CD4-positive, CD25-positive, alpha-beta regulatory T cell (primary cell): Measurements from ENCODE around the gene RAMP1. TPM values are rescaled to one million over a fixed set of nuclear protein-coding genes. Genes with fewer than 3 reads are reported as not detected.

Experiments used
- ATAC-seq, 2 donors: fragments of 150-1000 bp; cut with Tn5 transposase; one replicate each; pipeline ENCODE4 v1.10.0; 2021; ENCODE audit warnings: low read depth in 2 of 2, moderate number of reproducible peaks in 2 of 2, moderate library complexity in 1 of 2
- DNase-seq, 3 donors: peaks; one replicate each; pipeline versions ENCODE4 v3.0.0 to v3.0.0-alpha.2; 2012 to 2022; ENCODE audit warnings: mixed read lengths in 1 of 3
- H3K27ac ChIP-seq: one replicate; pipeline ENCODE4 v1.7.0; 2013; ENCODE audit warnings: mild to moderate bottlenecking, low read length; ENCODE audit not compliant: insufficient read depth, poor library complexity, severe bottlenecking
- H3K27me3 ChIP-seq: one replicate; pipeline ENCODE4 v1.7.0; 2013; ENCODE audit warnings: low read length; ENCODE audit not compliant: control insufficient read depth, insufficient read depth
- H3K36me3 ChIP-seq: one replicate; pipeline ENCODE4 v1.7.0; 2013; ENCODE audit warnings: mild to moderate bottlenecking, low read length, moderate library complexity; ENCODE audit not compliant: control insufficient read depth, insufficient read depth
- H3K4me1 ChIP-seq: 2 replicates; pipeline ENCODE4 v1.7.0; 2013; ENCODE audit warnings: mild to moderate bottlenecking, low read length; ENCODE audit not compliant: insufficient read depth, control insufficient read depth, poor library complexity, severe bottlenecking
- H3K4me3 ChIP-seq: one replicate; pipeline ENCODE4 v1.7.0; 2013; ENCODE audit warnings: low read depth, mild to moderate bottlenecking, low read length, moderate library complexity
- H3K9me3 ChIP-seq, 2 experiments: 1 replicate in 1 of 2; 2 replicates in 1 of 2; pipeline ENCODE4 v1.7.0; 2013; ENCODE audit warnings: low read length in 2 of 2, mild to moderate bottlenecking in 1 of 2, moderate library complexity in 1 of 2; ENCODE audit not compliant: control insufficient read depth in 2 of 2
- H3K27ac Mint-ChIP-seq, 3 donors: one replicate each; pipeline ENCODE4 v1.8.0; 2020 to 2022; ENCODE audit warnings: mild to moderate bottlenecking in 3 of 3, mixed read lengths in 3 of 3, moderate library complexity in 2 of 3
- H3K27me3 Mint-ChIP-seq: one replicate; pipeline ENCODE4 v1.8.0; 2022; ENCODE audit warnings: mild to moderate bottlenecking, mixed read lengths
- H3K36me3 Mint-ChIP-seq: one replicate; pipeline ENCODE4 v1.8.0; 2020; ENCODE audit warnings: mixed read lengths
- H3K4me1 Mint-ChIP-seq, 4 donors: one replicate each; pipeline ENCODE4 v1.8.0; 2020 to 2022; ENCODE audit warnings: mixed read lengths in 4 of 4, mild to moderate bottlenecking in 1 of 4
- H3K4me3 Mint-ChIP-seq, 4 donors: one replicate each; pipeline ENCODE4 v1.8.0; 2020 to 2022; ENCODE audit warnings: mild to moderate bottlenecking in 4 of 4, mixed read lengths in 4 of 4, moderate library complexity in 3 of 4
- H3K9me3 Mint-ChIP-seq, 7 donors: one replicate each; pipeline ENCODE4 v1.8.0; 2020 to 2022; ENCODE audit warnings: mixed read lengths in 7 of 7, mild to moderate bottlenecking in 3 of 7, moderate library complexity in 2 of 7
- polyA plus RNA-seq, 4 donors: library from polyadenylated mRNA; unstranded; fragments of 300-500 nt; fragmentation: Illumina TruSeq; gene quantifications; one replicate each; pipeline ENCODE4 v1.2.3, GENCODE V29; 2021
- total RNA-seq: library from RNA; stranded (reverse); gene quantifications from one replicate; pipeline ENCODE4 v1.2.3, GENCODE V29; 2022

RAMP1 gene
- total and polyA plus RNA-seq, 5 donors from 2014 or later = 0.22 TPM; not detected in 4

DNA sequence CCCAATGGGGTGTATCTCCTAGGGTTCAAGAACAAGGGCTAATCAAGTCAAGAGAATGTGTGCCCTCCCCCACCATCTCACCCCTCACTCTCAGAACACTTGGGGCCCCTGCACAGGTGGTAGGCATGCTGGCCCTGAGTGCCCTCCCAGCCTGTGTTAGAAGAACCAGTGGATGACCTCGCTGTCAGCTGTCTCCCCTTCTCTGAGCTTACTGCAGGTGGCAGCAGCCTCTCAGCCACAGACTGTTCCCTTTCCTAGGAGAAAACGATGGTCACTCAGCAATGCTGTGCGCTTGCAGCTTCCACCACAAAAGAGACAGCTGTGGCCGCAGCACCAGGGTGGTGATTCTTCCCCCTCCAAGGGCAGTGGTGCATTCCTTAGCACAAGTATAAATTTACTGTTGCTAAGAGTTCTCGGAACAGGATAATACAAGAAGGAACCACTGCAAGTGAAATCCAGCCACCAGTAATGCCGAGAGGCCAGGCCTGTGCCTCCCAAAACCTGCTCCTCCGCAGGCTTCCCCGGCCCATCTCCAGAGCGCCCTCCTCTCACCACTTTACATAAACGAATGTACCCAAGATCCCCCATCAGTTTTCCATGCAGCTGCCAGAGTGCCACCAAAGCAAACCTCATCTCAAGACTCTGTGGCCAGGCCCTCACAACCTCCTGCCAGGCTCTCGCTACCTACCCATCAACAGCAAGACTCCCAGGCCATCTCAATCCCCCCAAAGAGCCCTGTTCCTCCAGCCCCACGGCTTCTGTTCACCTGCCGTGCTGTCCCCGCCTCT is 935 bp upstream of the RAMP1 start:
- peak in 2 of 3 donors; percentile 31 to 72 for DNase-seq
- peaks cover 0 to 3% (median 0%) of the 10 kb centered on the region in 7 donors for H3K9me3 Mint-ChIP-seq

DNA sequence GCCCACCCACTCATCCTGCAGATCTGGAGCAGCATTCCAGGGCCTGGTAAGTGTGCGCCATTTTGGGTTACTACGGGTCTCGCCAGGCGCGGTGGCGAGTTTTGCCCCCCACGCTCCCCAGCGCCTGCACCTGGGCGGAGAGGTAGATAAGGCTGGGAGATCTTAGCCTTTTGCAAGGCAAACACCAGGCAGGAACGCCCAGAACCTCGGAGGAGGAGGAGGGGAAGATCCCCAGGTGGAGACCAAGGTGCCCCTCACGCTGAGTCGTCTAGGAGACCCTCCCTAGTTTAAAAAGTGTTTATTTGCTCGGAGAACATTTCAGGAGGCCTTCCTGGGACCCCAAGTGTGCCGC is 365 bp upstream of the RAMP1 start:
- no peaks in the 10 kb centered on the region for H3K36me3 Mint-ChIP-seq
- peaks cover 0 to 7% (median 0%) of the 10 kb centered on the region in 4 donors for H3K4me1 Mint-ChIP-seq
- peaks cover 0 to 3% (median 0%) of the 10 kb centered on the region in 7 donors for H3K9me3 Mint-ChIP-seq
- Histone ChIP-seq H3K27ac (no peak overlapping the region), H3K9me3 (no peaks in the 10 kb centered on the region), H3K27me3 (peaks cover 14% of the 10 kb centered on the region), H3K4me1 (no peaks in the 10 kb centered on the region), H3K4me3 (no peak overlapping the region), H3K36me3 (no peaks in the 10 kb centered on the region)
- DNase-seq = no peak
- ATAC-seq = no peak
- peaks cover 43% of the 10 kb centered on the region for H3K27me3 Mint-ChIP-seq
- H3K4me3 Mint-ChIP-seq = no peak overlapping the region
- no peak overlapping the region for H3K27ac Mint-ChIP-seq

More for the DNA sequence above, 935 bp upstream of the RAMP1 start:
- H3K9me3 ChIP-seq = no peaks in the 10 kb centered on the region
- no peaks in the 10 kb centered on the region for H3K36me3 Mint-ChIP-seq
- peaks cover 43% of the 10 kb centered on the region for H3K27me3 Mint-ChIP-seq
- H3K27ac ChIP-seq = no peak overlapping the region
- H3K36me3 ChIP-seq = no peaks in the 10 kb centered on the region
- no peaks in the 10 kb centered on the region for H3K4me1 ChIP-seq
- peak overlapping the region in 2 of 4 donors; percentile 38 to 64 for H3K4me3 Mint-ChIP-seq
- peaks cover 14% of the 10 kb centered on the region for H3K27me3 ChIP-seq
- H3K27ac Mint-ChIP-seq = peak overlapping the region in 1 of 3 donors; percentile 40
- H3K4me3 ChIP-seq = no peak overlapping the region
- H3K4me1 Mint-ChIP-seq = peaks cover 0 to 7% (median 0%) of the 10 kb centered on the region in 4 donors
- ATAC-seq = peak in 1 of 2 donors; percentile 51

- Histone ChIP-seq H3K27me3 (peaks cover 14% of the 10 kb centered on the region), H3K9me3 (no peaks in the 10 kb centered on the region), H3K36me3 (no peaks in the 10 kb centered on the region), H3K4me1 (no peaks in the 10 kb centered on the region), H3K4me3 (no peak overlapping the region), H3K27ac (no peak overlapping the region)
- peaks cover 0 to 3% (median 0%) of the 10 kb centered on the region in 7 donors for H3K9me3 Mint-ChIP-seq
- H3K4me1 Mint-ChIP-seq = peaks cover 0 to 7% (median 0%) of the 10 kb centered on the region in 4 donors
- no peak for ATAC-seq
- no peak overlapping the region for H3K27ac Mint-ChIP-seq
- no peak overlapping the region for H3K4me3 Mint-ChIP-seq
- no peaks in the 10 kb centered on the region for H3K36me3 Mint-ChIP-seq
- DNase-seq = no peak
- H3K27me3 Mint-ChIP-seq = peaks cover 48% of the 10 kb centered on the region
Observed at GRCh38 chr2:237860273-237860935, 981 bp downstream of the RAMP1 start.

DNA sequence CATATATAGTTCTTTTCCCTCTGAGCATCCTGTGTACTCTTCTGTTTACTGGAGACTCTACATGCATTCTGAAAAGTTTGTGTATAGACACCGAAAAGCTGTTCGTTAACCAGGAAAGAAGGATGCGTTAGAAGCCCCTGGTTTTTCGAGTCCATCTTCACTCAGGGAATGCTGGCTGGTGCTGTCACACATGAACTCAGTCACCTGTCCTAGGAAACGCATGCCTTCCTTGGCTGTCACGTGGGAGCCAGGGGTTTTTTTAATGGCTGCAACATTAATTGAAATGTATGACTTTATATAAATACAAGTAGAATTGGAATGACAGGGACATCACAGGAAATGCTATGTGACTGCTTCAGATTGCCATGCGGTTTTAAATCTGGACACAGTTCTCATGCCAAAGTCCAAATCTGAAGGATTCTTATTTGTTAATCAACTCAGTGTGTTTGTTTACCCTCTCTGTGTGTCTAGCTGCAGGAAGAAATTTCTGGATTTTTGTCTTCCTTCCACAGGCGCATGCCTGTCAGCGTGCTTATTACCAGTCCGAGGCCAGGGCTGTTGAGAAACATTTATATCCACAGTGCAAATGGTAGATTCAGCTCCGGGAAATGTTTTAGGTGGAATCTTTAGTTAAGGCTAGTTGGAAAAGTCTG is 2.6 kb downstream of the RAMP1 start:
- H3K27ac ChIP-seq = no peak overlapping the region
- ATAC-seq (no peak), DNase-seq (no peak)
- H3K4me1 ChIP-seq = no peaks in the 10 kb centered on the region
- H3K9me3 ChIP-seq = no peaks in the 10 kb centered on the region
- Mint-ChIP-seq H3K9me3 (peaks cover 0 to 3% (median 0%) of the 10 kb centered on the region in 7 donors), H3K27me3 (peaks cover 48% of the 10 kb centered on the region), H3K4me3 (no peak overlapping the region), H3K36me3 (no peaks in the 10 kb centered on the region), H3K4me1 (peaks cover 0 to 7% (median 0%) of the 10 kb centered on the region in 4 donors), H3K27ac (peak overlapping the region in 1 of 3 donors; percentile 32)
- peaks cover 14% of the 10 kb centered on the region for H3K27me3 ChIP-seq
- H3K4me3 ChIP-seq = no peak overlapping the region
- no peaks in the 10 kb centered on the region for H3K36me3 ChIP-seq

DNA sequence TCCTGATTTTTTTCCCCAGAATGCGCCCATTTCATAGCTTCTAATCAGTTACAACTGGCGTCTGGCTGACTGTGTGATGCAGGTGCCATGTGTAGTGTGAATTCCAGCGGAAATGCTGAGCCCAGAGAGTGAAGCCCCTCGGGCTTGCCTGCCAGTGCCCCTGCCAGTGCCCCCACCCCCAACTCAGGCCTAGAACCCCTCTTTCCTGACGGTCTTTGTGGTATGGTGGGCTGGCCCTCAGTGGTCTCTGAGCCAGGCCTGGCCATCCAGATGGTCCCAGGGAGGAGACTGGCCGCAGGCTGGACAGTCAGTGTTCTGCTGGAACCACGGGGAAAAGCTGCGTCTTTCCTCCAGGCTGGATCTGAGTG is 3.1 kb downstream of the RAMP1 start:
- no peak overlapping the region for H3K27ac ChIP-seq
- Mint-ChIP-seq H3K9me3 (peaks cover 0 to 3% (median 0%) of the 10 kb centered on the region in 7 donors), H3K36me3 (no peaks in the 10 kb centered on the region), H3K27ac (peak overlapping the region in 1 of 3 donors; percentile 32), H3K27me3 (peaks cover 50% of the 10 kb centered on the region), H3K4me3 (no peak overlapping the region), H3K4me1 (peaks cover 0 to 7% (median 0%) of the 10 kb centered on the region in 4 donors)
- H3K9me3 ChIP-seq = no peaks in the 10 kb centered on the region
- H3K27me3 ChIP-seq = peaks cover 13% of the 10 kb centered on the region
- ATAC-seq = no peak
- H3K4me1 ChIP-seq = no peaks in the 10 kb centered on the region
- H3K4me3 ChIP-seq = no peak overlapping the region
- DNase-seq = no peak
- no peaks in the 10 kb centered on the region for H3K36me3 ChIP-seq

DNA sequence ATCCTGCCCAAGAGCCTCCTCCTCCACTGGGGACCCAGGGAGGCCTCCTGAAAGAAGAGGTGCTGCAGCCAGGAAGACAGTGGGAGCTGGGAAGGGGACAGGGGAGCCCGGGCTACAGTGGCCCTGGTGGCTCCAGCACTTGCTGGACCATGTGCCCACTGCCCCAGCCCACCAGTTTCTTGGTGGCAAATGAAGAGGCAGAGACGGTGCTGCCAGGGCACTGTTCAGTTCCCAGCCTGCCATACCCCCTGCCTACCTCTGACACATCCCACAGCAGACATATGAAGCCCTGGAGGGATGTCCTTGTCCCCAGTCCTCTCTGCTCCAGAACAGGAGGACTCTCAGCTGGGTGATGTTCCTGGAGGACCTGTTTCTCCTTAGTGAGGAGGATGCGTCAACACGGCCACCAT is 3.7 kb downstream of the RAMP1 start:
- Mint-ChIP-seq H3K4me3 (no peak overlapping the region), H3K4me1 (peaks cover 0 to 7% (median 0%) of the 10 kb centered on the region in 4 donors), H3K9me3 (peaks cover 0 to 3% (median 0%) of the 10 kb centered on the region in 7 donors), H3K27ac (no peak overlapping the region), H3K36me3 (no peaks in the 10 kb centered on the region), H3K27me3 (peaks cover 53% of the 10 kb centered on the region)
- Histone ChIP-seq H3K4me1 (no peaks in the 10 kb centered on the region), H3K27me3 (peaks cover 13% of the 10 kb centered on the region), H3K27ac (no peak overlapping the region), H3K9me3 (no peaks in the 10 kb centered on the region), H3K36me3 (no peaks in the 10 kb centered on the region), H3K4me3 (no peak overlapping the region)
- ATAC-seq (no peak), DNase-seq (no peak)

DNA sequence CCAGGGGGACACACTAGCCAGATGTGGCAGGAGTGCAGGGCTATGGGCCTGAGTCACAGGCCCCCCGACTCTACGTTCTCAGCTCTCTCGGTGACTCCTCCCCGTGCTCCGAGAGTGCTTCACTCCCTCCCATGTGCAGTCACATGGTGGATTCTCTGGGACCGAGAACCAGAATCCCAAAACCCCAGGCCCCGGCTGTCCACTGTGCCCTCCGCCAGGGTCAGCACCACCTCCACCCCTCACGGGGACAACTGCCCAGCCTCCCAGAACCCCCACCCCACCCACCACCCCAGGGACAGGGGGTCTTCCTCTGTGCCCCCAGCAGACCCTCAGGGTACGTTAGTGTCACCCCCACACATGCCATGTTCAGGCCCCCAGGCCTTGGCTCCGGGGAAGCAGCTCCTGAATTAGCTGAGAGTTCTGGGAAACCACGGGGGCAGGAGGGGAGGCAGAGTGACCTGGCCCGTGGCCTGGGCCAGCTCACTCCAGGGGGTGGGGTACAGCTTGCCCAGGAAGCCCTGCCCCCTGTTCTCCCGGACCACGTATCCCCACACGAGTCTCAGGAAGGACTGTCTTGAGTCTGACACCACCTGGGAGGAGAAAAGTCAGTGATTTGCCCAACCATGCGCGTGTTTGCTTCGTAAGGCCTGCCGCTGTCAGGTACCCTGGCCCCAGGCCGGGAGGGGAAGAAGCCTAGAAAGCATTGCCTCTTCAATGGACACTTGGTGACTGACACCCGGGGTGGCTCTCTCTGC is 4.4 kb downstream of the RAMP1 start:
- H3K4me1 Mint-ChIP-seq = peaks cover 0 to 7% (median 0%) of the 10 kb centered on the region in 4 donors
- ATAC-seq (no peak), DNase-seq (no peak)
- H3K27ac Mint-ChIP-seq = no peak overlapping the region
- Histone ChIP-seq H3K4me1 (no peaks in the 10 kb centered on the region), H3K9me3 (no peaks in the 10 kb centered on the region), H3K27ac (no peak overlapping the region), H3K36me3 (no peaks in the 10 kb centered on the region), H3K27me3 (peaks cover 13% of the 10 kb centered on the region), H3K4me3 (no peak overlapping the region)
- no peak overlapping the region for H3K4me3 Mint-ChIP-seq
- no peaks in the 10 kb centered on the region for H3K36me3 Mint-ChIP-seq
- peaks cover 0 to 3% (median 0%) of the 10 kb centered on the region in 7 donors for H3K9me3 Mint-ChIP-seq
- H3K27me3 Mint-ChIP-seq = peaks cover 53% of the 10 kb centered on the region
